Right renal pelvis (tissue), 4 donors: ENCODE measurements around the gene SLX4IP. TPM values are rescaled to one million over a fixed set of nuclear protein-coding genes. Genes with fewer than 3 reads are reported as not detected.

Source experiments
- DNase-seq, 4 donors: peaks; one replicate each; pipeline ENCODE4 v3.0.0-alpha.2; 2013; ENCODE audit warnings: low read depth in 4 of 4, low spot score in 3 of 4, missing footprints in 1 of 4
- polyA plus RNA-seq, 4 donors: library from polyadenylated mRNA; unstranded; fragments of 120-200 nt; gene quantifications; one replicate each; pipeline ENCODE4 v1.2.1, GENCODE V29; 2013; ENCODE audit not compliant: insufficient read length in 4 of 4

SLX4IP gene
- polyA plus RNA-seq, 4 donors, result 6.8 to 9.5 (median 7.2) TPM

DNA sequence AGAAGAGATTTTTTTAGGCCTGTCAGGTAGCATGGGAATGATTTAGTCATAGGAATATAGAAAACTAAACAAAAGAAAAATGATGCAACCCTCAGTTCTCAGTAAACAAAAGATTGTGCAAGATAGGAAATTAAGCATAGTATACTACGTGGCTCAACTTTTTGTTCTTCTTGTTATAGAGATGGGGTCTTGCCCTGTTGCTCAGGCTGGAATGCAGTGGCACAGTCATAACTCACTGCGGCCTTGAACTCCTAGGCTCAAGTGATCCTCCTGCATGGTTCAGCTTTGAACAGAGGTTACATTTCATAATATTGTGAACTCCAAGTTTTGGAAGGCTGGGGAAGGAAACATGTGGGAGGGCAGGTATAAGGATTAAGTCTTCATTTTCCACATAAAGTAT lies 28.5 kb downstream of the SLX4IP start:
- no peak for DNase-seq

- DNase-seq, result no peak
Observed at GRCh38 chr20:10465135-10465534, 30.0 kb downstream of the SLX4IP start.

DNA sequence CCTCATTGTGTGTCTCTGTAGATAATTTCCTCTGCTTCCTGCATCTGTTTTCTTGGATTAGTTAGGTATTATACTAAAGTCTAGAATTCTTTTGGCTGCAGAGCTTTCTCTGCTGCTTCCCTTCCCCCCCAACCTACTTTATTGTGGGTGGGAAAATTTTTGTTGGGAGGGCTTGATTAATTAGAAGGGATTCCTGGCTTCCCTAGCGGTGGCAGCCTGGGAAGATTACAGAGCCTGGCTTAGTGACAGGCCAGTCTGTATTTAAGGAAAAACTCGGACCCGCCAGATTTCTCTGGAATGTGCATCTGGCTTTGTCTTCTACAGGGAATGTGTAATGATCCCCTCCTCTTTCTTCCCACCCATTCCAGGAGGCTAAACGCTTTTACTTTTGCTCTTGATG lies 31.2 kb downstream of the SLX4IP start:
- peak in 1 of 4 donors; percentile 11 for DNase-seq

DNA sequence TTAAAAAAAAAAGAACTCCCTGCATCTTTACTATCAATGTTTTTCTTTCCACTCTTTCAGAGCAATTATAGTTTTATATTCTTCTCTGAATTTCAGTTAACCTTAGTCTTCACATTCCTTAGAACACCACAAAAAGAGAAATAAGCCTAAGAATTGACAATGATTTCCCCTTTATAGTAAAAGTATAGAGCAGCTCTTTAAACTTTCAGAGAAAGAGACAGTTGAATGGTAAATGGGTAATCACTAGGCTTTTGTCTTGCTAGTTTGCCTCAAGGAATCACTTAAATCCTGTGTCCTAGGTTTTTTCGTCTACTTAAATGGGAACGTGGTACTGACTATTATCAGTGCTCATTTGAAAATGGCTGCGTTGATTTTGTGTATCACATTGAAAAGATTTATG lies 31.8 kb downstream of the SLX4IP start:
- no peak for DNase-seq

DNA sequence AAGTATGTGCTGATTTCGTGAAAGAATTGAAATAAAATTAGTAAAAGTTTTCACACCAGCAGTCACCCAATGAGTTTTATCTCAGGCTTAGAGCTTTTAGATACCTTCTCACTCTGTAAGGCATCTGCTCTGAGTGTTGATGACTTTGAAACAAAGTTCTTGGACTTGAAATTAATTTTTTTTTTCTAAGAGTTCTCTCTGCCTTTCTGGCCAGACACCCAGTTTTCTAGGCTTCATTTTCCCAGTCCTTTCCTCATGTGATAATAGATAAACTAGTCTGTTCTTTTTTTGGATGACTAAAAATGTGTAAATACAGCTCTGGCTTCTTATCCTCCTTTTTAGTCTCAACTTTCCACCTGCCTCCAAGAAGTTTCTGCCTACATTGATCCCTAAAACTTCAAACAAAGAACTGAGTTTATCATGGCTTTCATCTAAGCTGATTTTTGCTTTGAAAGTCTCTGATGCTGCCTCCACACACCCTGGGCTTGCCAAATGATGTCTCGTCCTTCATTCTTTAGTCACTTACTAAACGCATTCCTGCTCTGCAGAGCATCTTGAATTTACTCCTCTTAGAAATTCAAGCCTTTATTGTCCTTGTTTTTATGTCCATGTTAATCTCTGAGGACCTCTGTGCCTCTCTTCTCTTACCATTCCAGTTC lies 32.7 kb downstream of the SLX4IP start:
- DNase-seq, result no peak

DNA sequence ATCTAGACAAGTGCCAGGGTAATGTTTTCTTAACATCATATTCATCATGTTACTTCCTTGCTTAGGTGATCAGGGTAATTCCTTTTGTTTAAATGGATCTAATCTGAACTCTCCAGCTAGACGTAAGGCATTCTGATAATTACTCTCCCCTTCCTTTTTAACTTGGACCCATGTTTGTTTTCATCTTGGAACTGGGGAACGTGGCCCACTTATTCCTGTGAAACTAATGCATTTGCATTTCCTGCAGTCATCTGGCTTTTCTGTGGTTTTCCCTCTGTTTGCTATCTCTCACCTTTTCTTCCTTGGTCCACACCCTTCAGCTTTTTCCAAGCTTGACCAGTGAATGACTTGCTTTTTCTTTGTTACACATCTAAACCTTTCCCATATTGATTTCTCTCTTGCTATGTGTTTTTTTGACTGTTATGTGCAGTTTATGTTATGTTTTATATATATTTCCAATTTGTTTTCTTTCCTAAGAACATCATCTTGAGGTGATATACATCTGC lies 33.3 kb downstream of the SLX4IP start:
- no peak for DNase-seq

DNA sequence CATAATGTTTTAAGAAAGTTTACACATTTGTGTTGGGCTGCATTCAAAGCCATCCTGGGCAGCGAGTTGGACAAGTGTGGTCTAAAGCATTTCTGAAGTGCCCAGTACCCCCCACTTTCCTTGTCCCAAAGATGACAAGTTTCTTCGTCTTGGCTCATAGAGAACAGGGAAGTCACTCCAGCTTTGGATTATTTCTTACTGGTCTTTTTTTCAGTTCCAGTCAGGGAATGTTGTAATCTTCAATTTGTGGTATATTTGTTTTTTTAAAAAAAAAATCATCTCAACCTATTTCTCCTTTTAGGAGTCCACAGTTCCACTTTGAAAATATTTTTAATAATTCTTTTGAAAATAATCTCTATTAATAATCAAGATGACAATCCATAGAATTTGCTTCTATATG lies 34.0 kb downstream of the SLX4IP start:
- DNase-seq, result no peak

- DNase-seq, result peak in 3 of 4 donors; percentile 51 to 53 (median 53)
Observed at GRCh38 chr20:10469599-10469998, 34.5 kb downstream of the SLX4IP start.

- DNase-seq, result no peak
Observed at GRCh38 chr20:10470276-10470675, 35.2 kb downstream of the SLX4IP start.

GRCh38 chr20:10472871-10473270 lies 37.8 kb downstream of the SLX4IP start:
- no peak for DNase-seq

DNA sequence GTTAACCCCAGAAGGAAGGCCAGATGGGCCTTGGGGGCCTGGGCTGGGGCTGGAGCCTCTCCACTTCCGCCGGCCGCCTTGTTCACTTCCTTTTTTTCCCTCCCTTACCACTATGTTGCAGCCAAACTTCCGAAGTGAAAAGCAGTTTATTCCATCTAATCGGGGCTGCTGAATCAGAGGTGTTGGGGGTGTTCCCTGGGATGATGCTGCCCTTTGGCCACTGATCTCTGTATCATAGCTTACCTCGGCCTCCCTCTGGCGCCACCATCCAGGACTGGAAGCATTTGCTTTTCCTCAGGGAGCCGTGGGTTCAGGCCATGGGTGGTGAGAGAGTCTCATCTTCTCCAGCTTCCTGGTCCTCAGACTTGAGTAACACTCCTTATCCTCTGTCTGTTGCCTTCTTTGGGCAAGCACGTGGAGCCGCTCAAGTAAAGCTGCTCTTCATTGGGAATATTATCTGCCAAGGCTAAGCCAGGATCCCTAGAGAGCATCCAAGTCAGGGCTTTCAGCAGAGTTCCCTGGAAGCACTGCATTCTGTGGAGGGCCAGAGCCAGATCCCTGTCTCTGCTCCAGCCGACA lies 39.6 kb downstream of the SLX4IP start:
- DNase-seq, result no peak

GRCh38 chr20:10475225-10475624 lies 40.1 kb downstream of the SLX4IP start:
- DNase-seq, result no peak

DNA sequence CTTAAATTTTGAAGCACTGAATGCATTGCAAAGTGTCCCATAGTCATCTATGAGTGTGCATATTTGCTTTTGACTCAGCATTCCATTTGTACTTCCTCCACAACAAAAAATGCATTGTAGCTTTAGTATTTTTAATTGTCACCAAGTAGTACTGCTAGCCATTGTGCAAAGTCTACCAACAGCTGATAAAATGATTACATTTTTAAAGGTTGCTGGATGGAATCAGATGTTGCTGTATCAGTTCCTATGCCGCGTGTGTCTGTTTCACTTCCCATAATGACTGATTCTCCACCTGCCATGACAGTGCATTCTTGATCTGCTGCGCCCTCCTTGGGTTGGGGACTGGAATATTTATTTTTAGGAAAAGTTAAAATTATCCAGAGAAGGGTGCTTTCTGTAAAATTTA lies 41.2 kb downstream of the SLX4IP start:
- no peak for DNase-seq

GRCh38 chr20:10478205-10478604 lies 43.1 kb downstream of the SLX4IP start:
- DNase-seq, result no peak

DNA sequence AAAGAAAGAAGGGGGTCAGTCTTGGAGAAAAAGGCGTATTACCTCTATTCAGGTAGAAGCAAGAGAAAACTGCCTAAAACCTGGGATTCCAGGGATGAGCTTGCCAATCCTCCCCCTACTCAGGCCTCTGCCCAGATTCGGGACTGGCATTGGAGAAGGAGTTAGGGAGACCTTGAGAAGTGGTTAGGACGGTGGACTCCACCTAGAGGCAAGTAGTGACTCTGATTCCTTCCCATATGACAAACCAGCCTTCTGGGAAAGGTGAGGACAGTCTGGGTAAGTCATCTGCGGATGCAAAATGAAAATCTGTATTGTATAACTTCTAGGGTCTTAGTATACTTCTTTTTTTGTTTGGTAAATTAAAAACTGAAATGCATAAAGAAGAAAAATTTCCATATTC lies 43.8 kb downstream of the SLX4IP start:
- no peak for DNase-seq

- no peak for DNase-seq
Observed at GRCh38 chr20:10481676-10482075, 46.6 kb downstream of the SLX4IP start.

GRCh38 chr20:10483691-10484090 lies 48.6 kb downstream of the SLX4IP start:
- no peak for DNase-seq

DNA sequence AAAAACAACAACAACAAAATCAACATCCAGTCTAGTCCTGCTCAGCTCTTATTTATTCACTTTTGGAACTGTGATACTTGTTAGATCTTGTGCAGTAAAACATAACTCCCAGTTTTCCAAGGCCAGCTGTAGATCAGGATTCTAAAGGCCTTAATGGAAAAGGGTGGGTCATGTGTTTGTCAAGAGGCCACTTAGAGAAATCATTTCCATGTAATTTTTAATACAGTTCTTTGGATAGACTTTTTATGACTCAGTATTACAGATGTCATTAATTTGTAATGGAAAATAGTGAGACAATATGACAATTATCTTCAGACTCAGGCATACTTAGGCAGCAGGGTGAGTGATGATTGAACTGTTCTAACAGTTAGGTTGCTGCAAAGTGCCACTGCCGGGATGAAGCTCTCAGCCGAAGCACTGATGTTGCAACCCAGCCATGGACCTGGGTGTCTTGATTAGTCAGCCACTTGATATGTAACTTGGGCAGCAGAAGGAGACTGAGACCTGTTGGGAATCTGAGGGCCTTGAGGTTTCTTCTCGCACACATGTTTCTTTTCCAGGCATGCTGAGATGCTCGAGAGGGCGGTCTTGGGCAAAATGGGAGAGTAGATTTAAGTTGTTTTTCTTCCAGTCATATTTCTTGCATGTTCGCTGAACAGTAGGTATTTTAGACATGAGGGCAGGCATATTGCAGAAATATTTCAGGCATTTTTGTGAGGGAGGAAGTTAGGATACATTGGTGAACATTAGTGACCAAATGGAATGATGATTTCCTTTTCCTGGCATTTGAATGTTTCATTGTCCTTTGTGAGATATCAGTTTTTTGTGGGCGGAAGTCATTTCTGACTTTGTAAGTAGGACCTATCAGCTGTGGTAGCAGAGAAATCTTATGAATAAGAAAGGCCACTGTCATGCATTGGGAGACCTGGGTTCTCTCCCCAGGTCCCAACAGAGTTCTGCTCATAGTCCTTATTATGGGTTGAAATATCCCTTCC lies 52.3 kb downstream of the SLX4IP start:
- no peak for DNase-seq

DNA sequence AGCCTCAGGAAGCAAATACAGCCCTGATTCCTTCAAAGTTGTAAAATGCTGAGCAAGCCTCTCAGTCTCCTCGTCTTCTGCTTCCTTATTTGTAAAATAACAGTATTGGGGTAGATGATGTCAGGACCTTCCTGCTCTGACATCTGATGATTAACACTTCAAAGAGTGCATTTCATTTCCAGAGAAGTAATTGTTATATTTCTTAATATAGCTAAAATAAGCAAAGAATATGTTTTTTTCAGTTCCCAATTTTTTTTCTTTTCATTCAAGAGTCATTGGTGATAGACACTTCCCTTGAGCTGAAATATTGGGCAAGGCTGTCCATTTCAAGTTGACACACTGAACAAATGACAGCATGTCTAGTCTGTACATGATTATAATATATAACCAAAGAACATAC lies 53.4 kb downstream of the SLX4IP start:
- DNase-seq, result no peak

- DNase-seq, result no peak
Observed at GRCh38 chr20:10489853-10490252, 54.7 kb downstream of the SLX4IP start.

- DNase-seq, result no peak
Observed at GRCh38 chr20:10490257-10490656, 55.2 kb downstream of the SLX4IP start.
